Keratinocyte (primary cell): ENCODE results near the gene FAT2.

Experiments used
- EZH2 ChIP-seq: IDR thresholded peaks from one replicate; pipeline ENCODE4 v1.6.1; 2012; ENCODE audit warnings: inconsistent platforms, mild to moderate bottlenecking, low read length, moderate library complexity
- TF ChIP-seq, protein P1 (sequence below), 3 experiments: IDR thresholded peaks in 1 of 3; conservative IDR thresholded peaks in 1 of 3; optimal IDR thresholded peaks in 1 of 3; 2 replicates in 2 of 3; 3 replicates in 1 of 3; pipeline versions ENCODE3 to v1.5.1; 2011; ENCODE audit warnings: low read length in 3 of 3, mild to moderate bottlenecking in 3 of 3, moderate library complexity in 2 of 3, control low read depth in 1 of 3, inconsistent platforms in 1 of 3; ENCODE audit not compliant: insufficient read depth in 2 of 3; ENCODE audit errors: extremely low read depth in 1 of 3

DNA sequence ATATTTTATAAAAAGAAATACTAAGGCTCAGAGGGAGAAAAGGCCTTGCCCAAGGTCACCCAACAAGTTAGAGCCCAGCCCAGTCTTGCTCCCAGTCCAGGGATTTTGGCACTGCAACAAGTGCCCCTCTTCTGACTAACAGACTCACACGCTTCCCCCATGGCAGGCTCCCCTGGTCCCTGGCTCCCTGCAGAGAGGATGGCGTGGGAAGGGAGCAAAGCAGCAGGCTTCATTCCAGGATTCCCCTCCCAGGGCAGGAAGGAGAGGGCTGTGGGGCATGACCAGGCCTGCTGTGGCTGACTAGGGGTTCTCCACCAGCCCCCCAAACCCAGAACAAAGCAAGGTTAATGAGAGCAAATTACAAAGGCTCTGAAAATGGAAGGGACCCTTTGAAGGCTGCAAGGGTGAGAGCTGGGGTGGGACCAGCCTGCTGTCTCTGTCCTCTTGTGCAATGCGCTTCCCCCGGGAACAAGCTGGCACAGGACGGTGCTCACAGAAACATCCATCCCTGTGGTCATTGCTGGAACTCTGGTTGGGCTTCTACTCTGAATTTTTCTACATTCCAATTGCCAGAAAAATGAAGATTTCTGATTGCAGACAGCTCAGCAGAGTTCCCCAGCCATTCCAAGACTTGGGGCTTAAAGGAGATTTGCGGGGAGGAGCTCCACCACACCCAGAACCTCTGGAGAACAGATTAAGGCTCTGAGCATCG lies 37.1 kb upstream of the FAT2 start:
- no peak for TF ChIP-seq EZH2
- TF ChIP-seq, protein P1, sequence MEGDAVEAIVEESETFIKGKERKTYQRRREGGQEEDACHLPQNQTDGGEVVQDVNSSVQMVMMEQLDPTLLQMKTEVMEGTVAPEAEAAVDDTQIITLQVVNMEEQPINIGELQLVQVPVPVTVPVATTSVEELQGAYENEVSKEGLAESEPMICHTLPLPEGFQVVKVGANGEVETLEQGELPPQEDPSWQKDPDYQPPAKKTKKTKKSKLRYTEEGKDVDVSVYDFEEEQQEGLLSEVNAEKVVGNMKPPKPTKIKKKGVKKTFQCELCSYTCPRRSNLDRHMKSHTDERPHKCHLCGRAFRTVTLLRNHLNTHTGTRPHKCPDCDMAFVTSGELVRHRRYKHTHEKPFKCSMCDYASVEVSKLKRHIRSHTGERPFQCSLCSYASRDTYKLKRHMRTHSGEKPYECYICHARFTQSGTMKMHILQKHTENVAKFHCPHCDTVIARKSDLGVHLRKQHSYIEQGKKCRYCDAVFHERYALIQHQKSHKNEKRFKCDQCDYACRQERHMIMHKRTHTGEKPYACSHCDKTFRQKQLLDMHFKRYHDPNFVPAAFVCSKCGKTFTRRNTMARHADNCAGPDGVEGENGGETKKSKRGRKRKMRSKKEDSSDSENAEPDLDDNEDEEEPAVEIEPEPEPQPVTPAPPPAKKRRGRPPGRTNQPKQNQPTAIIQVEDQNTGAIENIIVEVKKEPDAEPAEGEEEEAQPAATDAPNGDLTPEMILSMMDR (optimal IDR thresholded peaks at IDR 0.05 in 1 of 3, IDR thresholded peaks at IDR 0.05 in 1 of 3, conservative IDR thresholded peaks at IDR 0.05 in 1 of 3; ENCODE audit: extremely low read depth in 1 of 3, insufficient read depth in 2 of 3, low read length in 3 of 3): peak in 1 of 3 experiments; percentile 9
